SU-DHL-6 (cell line): Measurements from ENCODE around the gene TMEM218.
A peak's percentile ranks its signal among the peaks of the same experiment; 100 is the strongest.

Experiments
- H2AFZ ChIP-seq: fragments of 200-600 bp; sonication (generic); 2 replicates; pipeline ENCODE4 v1.6.1; 2014; ENCODE audit warnings: low read depth, mild to moderate bottlenecking, moderate library complexity, mixed read lengths, antibody characterized with exemption, low read length; ENCODE audit not compliant: severe bottlenecking
- H3F3A ChIP-seq: fragments of 200-600 bp; shearing (Covaris generic); 2 replicates; pipeline ENCODE4 v1.6.0; 2016; ENCODE audit warnings: antibody characterized with exemption, mild to moderate bottlenecking; ENCODE audit not compliant: insufficient read depth
- H3K27ac ChIP-seq: fragments of 200-600 bp; sonication (generic); 2 replicates; pipeline ENCODE4 v1.5.1; 2016; ENCODE audit warnings: low read depth, mild to moderate bottlenecking, low read length, moderate library complexity, mixed read lengths
- H3K27me3 ChIP-seq: fragments of 200-600 bp; sonication (generic), shearing (Covaris generic); 2 replicates; pipeline ENCODE4 v1.6.0; 2014; ENCODE audit warnings: mild to moderate bottlenecking, low read length
- H3K36me3 ChIP-seq: fragments of 200-600 bp; sonication (generic); 2 replicates; pipeline ENCODE4 v1.6.1; 2014; ENCODE audit warnings: mild to moderate bottlenecking, low read length, mixed read lengths
- H3K4me2 ChIP-seq: fragments of 300-600, 200-600 bp; shearing (Covaris generic), sonication (generic); 2 replicates; pipeline ENCODE4 v1.6.0; 2014; ENCODE audit warnings: low read length, low read depth, mild to moderate bottlenecking; ENCODE audit not compliant: poor library complexity, severe bottlenecking
- H3K4me3 ChIP-seq: fragments of 200-600 bp; sonication (generic); 2 replicates; pipeline ENCODE4 v1.5.1; 2014; ENCODE audit warnings: antibody characterized with exemption, low read length, mild to moderate bottlenecking, mixed read lengths; ENCODE audit not compliant: insufficient read depth, poor library complexity, severe bottlenecking
- H3K79me2 ChIP-seq: fragments of 200-600 bp; sonication (generic); 2 replicates; pipeline ENCODE4 v1.6.1; 2014; ENCODE audit warnings: mild to moderate bottlenecking, low read length, moderate library complexity; ENCODE audit not compliant: insufficient read depth
- H3K9ac ChIP-seq: fragments of 200-600 bp; sonication (generic); 2 replicates; pipeline ENCODE4 v1.7.0; 2014; ENCODE audit warnings: mild to moderate bottlenecking, low read length
- H3K9me2 ChIP-seq: fragments of 200-600 bp; sonication (generic); replicated peaks from 2 replicates; pipeline ENCODE4 v1.6.1; 2014; ENCODE audit warnings: low read length; ENCODE audit not compliant: insufficient read depth
- H3K9me3 ChIP-seq: fragments of 200-600 bp; sonication (generic); 2 replicates; pipeline ENCODE4 v1.6.1; 2014; ENCODE audit warnings: low read length, mixed read lengths; ENCODE audit not compliant: insufficient read depth
- H4K20me1 ChIP-seq: fragments of 200-600 bp; sonication (generic); 2 replicates; pipeline ENCODE4 v1.6.1; 2014; ENCODE audit warnings: low read depth, mild to moderate bottlenecking, antibody characterized with exemption, low read length, moderate library complexity, mixed read lengths
- CTCF ChIP-seq: fragments of 200-600 bp; sonication (generic); IDR thresholded peaks from one replicate; pipeline ENCODE4 v1.5.1; 2017; ENCODE audit warnings: antibody characterized with exemption, mild to moderate bottlenecking, low read length, moderate library complexity; ENCODE audit not compliant: insufficient read depth, poor library complexity, severe bottlenecking
- EZH2phosphoT487 ChIP-seq: fragments of 200-600 bp; sonication (generic), shearing (Covaris generic); conservative IDR thresholded peaks from 2 replicates; pipeline ENCODE4 v1.6.1; 2018; ENCODE audit warnings: mild to moderate bottlenecking, antibody characterized with exemption, low read length, moderate library complexity, mixed read lengths

The TMEM218 gene

GRCh38 chr11:125129316-125129993, 18.0 kb upstream of the TMEM218 start:
- Histone ChIP-seq H3K36me3 (no peaks in the 10 kb centered on the region), H3K9ac (no peak overlapping the region), H3K79me2 (no peaks in the 10 kb centered on the region), H3K9me3 (no peaks in the 10 kb centered on the region), H3K27ac (no peak overlapping the region), H3F3A (no peaks in the 10 kb centered on the region), H3K4me3 (no peak overlapping the region), H3K9me2 (no peaks in the 10 kb centered on the region), H3K27me3 (no peaks in the 10 kb centered on the region), H4K20me1 (no peaks in the 10 kb centered on the region), H3K4me2 (no peak overlapping the region), H2AFZ (no peak overlapping the region)
- TF ChIP-seq CTCF: no peak
- no peak for TF ChIP-seq EZH2phosphoT487

- TF ChIP-seq EZH2phosphoT487: no peak
- TF ChIP-seq CTCF: no peak
- Histone ChIP-seq H2AFZ (no peak overlapping the region), H3K4me2 (no peak overlapping the region), H3K27me3 (no peaks in the 10 kb centered on the region), H3K27ac (no peak overlapping the region), H3K9ac (no peak overlapping the region), H3K79me2 (no peaks in the 10 kb centered on the region), H3K9me2 (no peaks in the 10 kb centered on the region), H4K20me1 (no peaks in the 10 kb centered on the region), H3K9me3 (no peaks in the 10 kb centered on the region), H3K36me3 (no peaks in the 10 kb centered on the region), H3F3A (no peaks in the 10 kb centered on the region), H3K4me3 (no peak overlapping the region)
Measured at GRCh38 chr11:125128450-125128849, 17.0 kb upstream of the TMEM218 start.

GRCh38 chr11:125124618-125124992, 13.2 kb upstream of the TMEM218 start:
- H3K27ac ChIP-seq: no peak overlapping the region
- H3F3A ChIP-seq: no peaks in the 10 kb centered on the region
- no peaks in the 10 kb centered on the region for H3K9me2 ChIP-seq
- no peak overlapping the region for H3K9ac ChIP-seq
- H3K36me3 ChIP-seq: no peaks in the 10 kb centered on the region
- peak overlapping the region; percentile 61 for H2AFZ ChIP-seq
- H3K27me3 ChIP-seq: no peaks in the 10 kb centered on the region
- TF ChIP-seq CTCF (no peak), EZH2phosphoT487 (no peak)
- H3K9me3 ChIP-seq: no peaks in the 10 kb centered on the region
- H3K4me2 ChIP-seq: peak overlapping the region; percentile 29
- H3K4me3 ChIP-seq: no peak overlapping the region
- H3K79me2 ChIP-seq: no peaks in the 10 kb centered on the region
- H4K20me1 ChIP-seq: no peaks in the 10 kb centered on the region
